GM23248 (cell line): ENCODE results near the gene TIFAB.

Source experiments
- EZH2 ChIP-seq: fragments of 200-600 bp; sonication (generic); IDR thresholded peaks from 2 replicates; pipeline ENCODE4 v1.6.1; 2018; ENCODE audit warnings: antibody characterized with exemption, mild to moderate bottlenecking; ENCODE audit not compliant: insufficient read depth, poor library complexity, severe bottlenecking
- EZH2phosphoT487 ChIP-seq: fragments of 200-600 bp; sonication (generic); IDR thresholded peaks from 2 replicates; pipeline ENCODE4 v1.6.1; 2018; ENCODE audit warnings: antibody characterized with exemption, moderate library complexity, mild to moderate bottlenecking, low read depth; ENCODE audit not compliant: insufficient read depth

DNA sequence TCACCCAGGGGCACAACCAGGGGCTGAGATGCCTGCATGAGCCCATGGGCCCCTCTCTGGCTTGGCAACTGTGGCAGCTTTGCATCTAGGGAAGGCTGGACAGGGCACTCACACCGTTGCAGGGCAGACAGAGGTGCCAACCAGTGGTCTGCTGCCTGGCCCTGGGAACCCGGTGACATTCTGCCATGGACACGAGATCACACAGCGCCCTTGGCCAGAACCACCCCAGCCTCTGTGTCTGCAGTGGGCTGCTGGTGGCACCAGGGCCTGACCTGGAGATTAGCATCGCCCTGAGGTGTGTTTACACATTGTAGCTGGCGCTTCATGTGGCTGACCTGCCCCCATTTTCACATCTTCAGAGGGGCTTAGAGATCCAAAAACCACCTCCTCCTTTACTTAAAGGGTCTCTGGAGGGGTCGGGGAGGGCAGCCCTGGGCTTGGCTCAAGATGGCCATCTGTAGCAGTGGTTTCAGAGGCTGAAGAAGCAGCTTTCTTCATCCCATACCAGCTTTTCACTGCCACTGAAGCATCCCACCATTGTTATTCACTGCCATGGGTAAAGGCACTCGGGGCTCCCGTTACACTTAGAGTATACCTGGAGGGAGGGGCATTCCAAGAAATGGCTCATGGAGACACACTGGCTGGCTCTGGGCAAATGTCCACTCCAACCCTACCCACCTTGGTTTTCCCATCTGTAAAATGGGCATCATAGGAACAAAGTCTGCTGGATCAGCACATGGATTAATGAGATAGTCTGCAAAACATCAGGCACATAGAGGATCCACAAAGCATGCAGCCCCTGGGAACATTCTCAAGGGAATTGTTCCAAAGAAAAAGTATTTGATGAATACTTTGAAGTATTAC lies 16.5 kb downstream of the TIFAB start:
- no peak for TF ChIP-seq EZH2phosphoT487
- no peak for TF ChIP-seq EZH2
